ENCODE data around the gene GALNT17.

GALNT17 gene

GRCh38 chr7:71385330-71385729 is 253.4 kb downstream of the GALNT17 start:
- DNase-seq (ENCODE audit: low read depth in 1 of 2, low spot score in 1 of 2) = no peak

GRCh38 chr7:71386152-71386785 is 254.3 kb downstream of the GALNT17 start:
- DNase-seq (ENCODE audit: low read depth in 1 of 2, low spot score in 1 of 2) = no peak

GRCh38 chr7:71388181-71388580 is 256.2 kb downstream of the GALNT17 start:
- DNase-seq (ENCODE audit: low read depth in 1 of 2, low spot score in 1 of 2) = no peak

GRCh38 chr7:71389976-71390375 is 258.0 kb downstream of the GALNT17 start:
- DNase-seq (ENCODE audit: low read depth in 1 of 2, low spot score in 1 of 2) = no peak

- DNase-seq (ENCODE audit: low read depth in 1 of 2, low spot score in 1 of 2) = no peak
Measured at GRCh38 chr7:71393661-71394060, 261.7 kb downstream of the GALNT17 start.

GRCh38 chr7:71402684-71403083 is 270.7 kb downstream of the GALNT17 start:
- DNase-seq (ENCODE audit: low read depth in 1 of 2, low spot score in 1 of 2) = no peak

GRCh38 chr7:71403202-71403946 is 271.4 kb downstream of the GALNT17 start:
- DNase-seq (ENCODE audit: low read depth in 1 of 2, low spot score in 1 of 2) = no peak

GRCh38 chr7:71404726-71405345 is 272.9 kb downstream of the GALNT17 start:
- DNase-seq (ENCODE audit: low read depth in 1 of 2, low spot score in 1 of 2) = no peak

- DNase-seq (ENCODE audit: low read depth in 1 of 2, low spot score in 1 of 2) = no peak
Measured at GRCh38 chr7:71408271-71408670, 276.3 kb downstream of the GALNT17 start.

GRCh38 chr7:71409550-71410157 is 277.7 kb downstream of the GALNT17 start:
- no peak for DNase-seq (ENCODE audit: low read depth in 1 of 2, low spot score in 1 of 2)

- no peak for DNase-seq (ENCODE audit: low read depth in 1 of 2, low spot score in 1 of 2)
Measured at GRCh38 chr7:71411475-71411874, 279.5 kb downstream of the GALNT17 start.

- no peak for DNase-seq (ENCODE audit: low read depth in 1 of 2, low spot score in 1 of 2)
Measured at GRCh38 chr7:71414490-71414889, 282.5 kb downstream of the GALNT17 start.

- no peak for DNase-seq (ENCODE audit: low read depth in 1 of 2, low spot score in 1 of 2)
Measured at GRCh38 chr7:71419546-71420337, 287.8 kb downstream of the GALNT17 start.

- no peak for DNase-seq (ENCODE audit: low read depth in 1 of 2, low spot score in 1 of 2)
Measured at GRCh38 chr7:71422104-71422503, 290.2 kb downstream of the GALNT17 start.

GRCh38 chr7:71424166-71425035 is 292.5 kb downstream of the GALNT17 start:
- DNase-seq (ENCODE audit: low read depth in 1 of 2, low spot score in 1 of 2) = no peak

GRCh38 chr7:71429083-71429482 is 297.1 kb downstream of the GALNT17 start:
- no peak for DNase-seq (ENCODE audit: low read depth in 1 of 2, low spot score in 1 of 2)

- no peak for DNase-seq (ENCODE audit: low read depth in 1 of 2, low spot score in 1 of 2)
Measured at GRCh38 chr7:71430246-71430645, 298.3 kb downstream of the GALNT17 start.

GRCh38 chr7:71439321-71439720 is 307.4 kb downstream of the GALNT17 start:
- no peak for DNase-seq (ENCODE audit: low read depth in 1 of 2, low spot score in 1 of 2)

GRCh38 chr7:71442492-71443190 is 310.7 kb downstream of the GALNT17 start:
- DNase-seq (ENCODE audit: low read depth in 1 of 2, low spot score in 1 of 2) = no peak

GRCh38 chr7:71443191-71443530 is 311.2 kb downstream of the GALNT17 start:
- DNase-seq (ENCODE audit: low read depth in 1 of 2, low spot score in 1 of 2) = no peak
